HepG2 (cell line): ENCODE measurements around the gene CRYM. TPM values are rescaled to one million over a fixed set of nuclear protein-coding genes. Genes with fewer than 3 reads are reported as not detected.
A peak's percentile ranks its signal among the peaks of the same experiment; 100 is the strongest.

Experiments
- CC2D1A ChIP-seq: sonication (generic); formaldehyde crosslinking; IDR thresholded peaks from 2 replicates; pipeline ENCODE4 v1.8.1; 2023; ENCODE audit warnings: mild to moderate bottlenecking, missing genetic modification reagents
- HIVEP1 ChIP-seq: sonication (generic); formaldehyde crosslinking; IDR thresholded peaks from 2 replicates; pipeline ENCODE4 v1.4.0; 2020; ENCODE audit warnings: mild to moderate bottlenecking, missing genetic modification reagents
- JARID2 ChIP-seq: sonication (generic); formaldehyde crosslinking; IDR thresholded peaks from 2 replicates; pipeline ENCODE4 v1.8.1; 2023; ENCODE audit warnings: missing genetic modification reagents, inconsistent platforms; ENCODE audit not compliant: insufficient replicate concordance
- LCORL ChIP-seq, 2 experiments: fragments of 450-650 bp in 1 of 2; sonication (generic) in 1 of 2; formaldehyde crosslinking in 1 of 2; IDR thresholded peaks; 2 replicates each; pipeline versions ENCODE4 v1.5.0 to v1.6.1; 2017 to 2020; ENCODE audit warnings: antibody characterized with exemption in 1 of 2, missing genetic modification reagents in 1 of 2
- MAZ ChIP-seq, 2 experiments: sonication (generic) in 1 of 2; formaldehyde crosslinking in 1 of 2; IDR thresholded peaks; 2 replicates each; pipeline versions ENCODE4 v1.5.0 to v1.6.1; 2012 to 2020; ENCODE audit warnings: low read depth in 2 of 2, mild to moderate bottlenecking in 2 of 2, borderline replicate concordance in 1 of 2, improper control_type of control experiment in 1 of 2, low read length in 1 of 2, missing genetic modification reagents in 1 of 2, moderate library complexity in 1 of 2
- MXD4 ChIP-seq: IDR thresholded peaks from 2 replicates; pipeline ENCODE4 v1.6.1; 2016; ENCODE audit warnings: mild to moderate bottlenecking, missing biosample characterization, missing genetic modification reagents
- NFYC ChIP-seq: IDR thresholded peaks from 2 replicates; pipeline ENCODE4 v1.6.1; 2016; ENCODE audit warnings: missing genetic modification reagents, missing compliant biosample characterization
- RBM22 ChIP-seq: fragments of 200-400 bp; formaldehyde crosslinking; optimal IDR thresholded peaks from 2 replicates; pipeline ENCODE3; 2017; ENCODE audit warnings: mild to moderate bottlenecking, low read length, moderate library complexity
- SETDB1 ChIP-seq: sonication (generic); formaldehyde crosslinking; IDR thresholded peaks from 2 replicates; pipeline ENCODE4 v1.5.1; 2020; ENCODE audit warnings: missing genetic modification reagents, mild to moderate bottlenecking, borderline replicate concordance
- SIN3B ChIP-seq: fragments of 150-350 bp; IDR thresholded peaks from 2 replicates; pipeline ENCODE4 v1.6.1; 2014; ENCODE audit warnings: low read length
- SP4 ChIP-seq: sonication (generic); formaldehyde crosslinking; IDR thresholded peaks from 2 replicates; pipeline ENCODE4 v1.8.1; 2023; ENCODE audit warnings: mild to moderate bottlenecking, missing genetic modification reagents
- TEAD2 ChIP-seq: sonication (generic); formaldehyde crosslinking; IDR thresholded peaks from 2 replicates; pipeline ENCODE4 v1.9.0; 2021; ENCODE audit warnings: missing genetic modification reagents
- ZNF530 ChIP-seq: sonication (generic); formaldehyde crosslinking; IDR thresholded peaks from 2 replicates; pipeline ENCODE4 v1.5.0; 2020; ENCODE audit warnings: low read depth, mild to moderate bottlenecking, missing genetic modification reagents
- ZNF572 ChIP-seq: sonication (generic); formaldehyde crosslinking; IDR thresholded peaks from 2 replicates; pipeline ENCODE4 v1.5.1; 2020; ENCODE audit warnings: mild to moderate bottlenecking, missing genetic modification reagents
- polyA plus RNA-seq, 8 experiments: library from polyadenylated mRNA; depleted of rRNA in 3 of 8; stranded (reverse) in 7 of 8; unstranded in 1 of 8; fragments of >200 nt; fragmentation: Illumina TruSeq in 4 of 8; extraction: Trizol in 4 of 8; gene quantifications; 2 replicates each; pipeline versions ENCODE4 v1.2.1 to v1.2.3, GENCODE V29; 2011 to 2016; ENCODE audit warnings: low read depth in 4 of 8, missing spikeins in 1 of 8, mixed read lengths in 1 of 8; ENCODE audit not compliant: insufficient read depth in 1 of 8
- total RNA-seq, 5 experiments: library from RNA; depleted of rRNA; stranded (reverse); fragments of >200 nt; fragmentation: Illumina TruSeq; extraction: Trizol; gene quantifications; 2 replicates each; pipeline ENCODE4 v1.2.3, GENCODE V29; 2016; ENCODE audit warnings: low read depth in 1 of 5
- TF ChIP-seq, protein P1 (sequence below): fragments of 450-650 bp; IDR thresholded peaks from 2 replicates; pipeline ENCODE4 v1.6.1; 2017
- TF ChIP-seq, protein P2 (sequence below): sonication (generic); formaldehyde crosslinking; IDR thresholded peaks from 2 replicates; pipeline ENCODE4 v1.9.0; 2021; ENCODE audit warnings: mild to moderate bottlenecking, missing genetic modification reagents
- TF ChIP-seq, protein P3 (sequence below): IDR thresholded peaks from 2 replicates; pipeline ENCODE4 v1.6.1; 2018; ENCODE audit warnings: missing genetic modification reagents

CRYM gene
- total and polyA plus RNA-seq, 2 of the 13 experiments (the other 11 are each of a cell fraction or from before 2014, with no cell fraction given) = 1.9 to 2.2 TPM

DNA sequence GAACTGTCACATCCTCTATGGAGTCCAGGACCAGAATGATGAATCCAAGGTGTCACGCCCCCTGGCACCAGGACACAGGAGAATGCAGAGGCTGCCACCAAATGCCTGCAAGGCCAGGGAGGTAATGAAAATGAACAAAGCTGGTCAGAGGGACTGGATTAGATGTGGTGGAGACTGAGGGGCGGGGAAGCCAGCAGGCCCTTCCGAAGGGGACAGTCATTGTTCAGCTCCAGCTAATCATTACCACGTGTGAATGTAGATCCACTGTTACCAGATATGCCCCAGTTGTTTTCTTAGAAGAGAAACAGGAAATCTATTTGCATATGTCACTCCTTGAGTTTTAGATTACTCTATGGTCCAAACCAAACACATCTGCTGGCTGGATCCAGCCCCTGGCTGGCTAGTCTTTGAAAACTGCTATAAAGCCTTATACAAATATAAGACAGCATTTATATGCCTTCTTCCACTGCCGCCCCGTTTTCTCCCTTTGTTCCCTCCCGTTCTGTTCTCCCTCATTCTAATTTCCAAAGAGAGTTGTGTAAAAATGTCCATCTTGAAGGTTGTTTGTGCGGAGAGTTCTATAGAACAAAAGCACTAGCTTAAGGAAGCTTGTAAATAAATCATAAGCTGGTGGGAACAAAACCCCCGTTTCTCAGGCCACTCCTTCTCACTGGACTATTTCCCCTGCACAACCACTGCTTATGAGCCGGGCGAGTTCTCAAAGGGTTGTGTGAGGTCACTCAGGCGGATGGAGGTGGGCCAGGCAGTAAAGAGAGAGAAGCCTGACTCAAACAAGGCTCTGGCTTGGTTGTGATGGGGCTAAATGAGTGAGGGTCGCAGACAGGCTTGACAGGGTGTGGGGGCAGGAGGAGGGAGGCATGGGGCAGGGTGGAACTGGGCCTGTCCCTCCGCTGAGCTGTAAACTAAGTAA lies 14.2 kb downstream of the CRYM start (continued):
- TF ChIP-seq, protein P1, sequence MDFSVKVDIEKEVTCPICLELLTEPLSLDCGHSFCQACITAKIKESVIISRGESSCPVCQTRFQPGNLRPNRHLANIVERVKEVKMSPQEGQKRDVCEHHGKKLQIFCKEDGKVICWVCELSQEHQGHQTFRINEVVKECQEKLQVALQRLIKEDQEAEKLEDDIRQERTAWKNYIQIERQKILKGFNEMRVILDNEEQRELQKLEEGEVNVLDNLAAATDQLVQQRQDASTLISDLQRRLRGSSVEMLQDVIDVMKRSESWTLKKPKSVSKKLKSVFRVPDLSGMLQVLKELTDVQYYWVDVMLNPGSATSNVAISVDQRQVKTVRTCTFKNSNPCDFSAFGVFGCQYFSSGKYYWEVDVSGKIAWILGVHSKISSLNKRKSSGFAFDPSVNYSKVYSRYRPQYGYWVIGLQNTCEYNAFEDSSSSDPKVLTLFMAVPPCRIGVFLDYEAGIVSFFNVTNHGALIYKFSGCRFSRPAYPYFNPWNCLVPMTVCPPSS = no peak
- TF ChIP-seq HIVEP1 (CRISPR knock-in tag) (peak; percentile 69; the same call in 1 of the 2 replicates), JARID2 (CRISPR knock-in tag) (no peak), LCORL (IDR thresholded peaks at IDR 0.05) (no peak), LCORL (CRISPR knock-in tag; IDR thresholded peaks at IDR 0.05) (no peak), MAZ (IDR thresholded peaks at IDR 0.05; ENCODE audit: borderline replicate concordance, low read depth, low read length) (no peak; the same call in 1 of the 2 replicates), MAZ (CRISPR knock-in tag; IDR thresholded peaks at IDR 0.05; ENCODE audit: low read depth) (0 out of 2 replicates have a peak, but pooled peaks have one; percentile 44), RBM22 (no peak), ZNF530 (CRISPR knock-in tag) (no peak), ZNF572 (CRISPR knock-in tag) (0 out of 2 replicates have a peak, but pooled peaks have one; percentile 1), SIN3B (0 out of 2 replicates have a peak, but pooled peaks have one; percentile 45), TEAD2 (CRISPR knock-in tag) (no peak), SP4 (peak; percentile 42; the same call in 1 of the 2 replicates), NFYC (CRISPR knock-in tag) (peak; percentile 21; the same call in 1 of the 2 replicates), CC2D1A (CRISPR knock-in tag) (0 out of 2 replicates have a peak, but pooled peaks have one; percentile 35), MXD4 (CRISPR knock-in tag) (peak; percentile 82), SETDB1 (CRISPR knock-in tag) (no peak)
- TF ChIP-seq, protein P2, sequence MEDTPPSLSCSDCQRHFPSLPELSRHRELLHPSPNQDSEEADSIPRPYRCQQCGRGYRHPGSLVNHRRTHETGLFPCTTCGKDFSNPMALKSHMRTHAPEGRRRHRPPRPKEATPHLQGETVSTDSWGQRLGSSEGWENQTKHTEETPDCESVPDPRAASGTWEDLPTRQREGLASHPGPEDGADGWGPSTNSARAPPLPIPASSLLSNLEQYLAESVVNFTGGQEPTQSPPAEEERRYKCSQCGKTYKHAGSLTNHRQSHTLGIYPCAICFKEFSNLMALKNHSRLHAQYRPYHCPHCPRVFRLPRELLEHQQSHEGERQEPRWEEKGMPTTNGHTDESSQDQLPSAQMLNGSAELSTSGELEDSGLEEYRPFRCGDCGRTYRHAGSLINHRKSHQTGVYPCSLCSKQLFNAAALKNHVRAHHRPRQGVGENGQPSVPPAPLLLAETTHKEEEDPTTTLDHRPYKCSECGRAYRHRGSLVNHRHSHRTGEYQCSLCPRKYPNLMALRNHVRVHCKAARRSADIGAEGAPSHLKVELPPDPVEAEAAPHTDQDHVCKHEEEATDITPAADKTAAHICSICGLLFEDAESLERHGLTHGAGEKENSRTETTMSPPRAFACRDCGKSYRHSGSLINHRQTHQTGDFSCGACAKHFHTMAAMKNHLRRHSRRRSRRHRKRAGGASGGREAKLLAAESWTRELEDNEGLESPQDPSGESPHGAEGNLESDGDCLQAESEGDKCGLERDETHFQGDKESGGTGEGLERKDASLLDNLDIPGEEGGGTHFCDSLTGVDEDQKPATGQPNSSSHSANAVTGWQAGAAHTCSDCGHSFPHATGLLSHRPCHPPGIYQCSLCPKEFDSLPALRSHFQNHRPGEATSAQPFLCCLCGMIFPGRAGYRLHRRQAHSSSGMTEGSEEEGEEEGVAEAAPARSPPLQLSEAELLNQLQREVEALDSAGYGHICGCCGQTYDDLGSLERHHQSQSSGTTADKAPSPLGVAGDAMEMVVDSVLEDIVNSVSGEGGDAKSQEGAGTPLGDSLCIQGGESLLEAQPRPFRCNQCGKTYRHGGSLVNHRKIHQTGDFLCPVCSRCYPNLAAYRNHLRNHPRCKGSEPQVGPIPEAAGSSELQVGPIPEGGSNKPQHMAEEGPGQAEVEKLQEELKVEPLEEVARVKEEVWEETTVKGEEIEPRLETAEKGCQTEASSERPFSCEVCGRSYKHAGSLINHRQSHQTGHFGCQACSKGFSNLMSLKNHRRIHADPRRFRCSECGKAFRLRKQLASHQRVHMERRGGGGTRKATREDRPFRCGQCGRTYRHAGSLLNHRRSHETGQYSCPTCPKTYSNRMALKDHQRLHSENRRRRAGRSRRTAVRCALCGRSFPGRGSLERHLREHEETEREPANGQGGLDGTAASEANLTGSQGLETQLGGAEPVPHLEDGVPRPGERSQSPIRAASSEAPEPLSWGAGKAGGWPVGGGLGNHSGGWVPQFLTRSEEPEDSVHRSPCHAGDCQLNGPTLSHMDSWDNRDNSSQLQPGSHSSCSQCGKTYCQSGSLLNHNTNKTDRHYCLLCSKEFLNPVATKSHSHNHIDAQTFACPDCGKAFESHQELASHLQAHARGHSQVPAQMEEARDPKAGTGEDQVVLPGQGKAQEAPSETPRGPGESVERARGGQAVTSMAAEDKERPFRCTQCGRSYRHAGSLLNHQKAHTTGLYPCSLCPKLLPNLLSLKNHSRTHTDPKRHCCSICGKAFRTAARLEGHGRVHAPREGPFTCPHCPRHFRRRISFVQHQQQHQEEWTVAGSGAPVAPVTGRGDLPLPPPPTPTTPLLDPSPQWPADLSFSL (CRISPR knock-in tag) = peak; percentile 44; the same call in 1 of the 2 replicates
- TF ChIP-seq, protein P3, sequence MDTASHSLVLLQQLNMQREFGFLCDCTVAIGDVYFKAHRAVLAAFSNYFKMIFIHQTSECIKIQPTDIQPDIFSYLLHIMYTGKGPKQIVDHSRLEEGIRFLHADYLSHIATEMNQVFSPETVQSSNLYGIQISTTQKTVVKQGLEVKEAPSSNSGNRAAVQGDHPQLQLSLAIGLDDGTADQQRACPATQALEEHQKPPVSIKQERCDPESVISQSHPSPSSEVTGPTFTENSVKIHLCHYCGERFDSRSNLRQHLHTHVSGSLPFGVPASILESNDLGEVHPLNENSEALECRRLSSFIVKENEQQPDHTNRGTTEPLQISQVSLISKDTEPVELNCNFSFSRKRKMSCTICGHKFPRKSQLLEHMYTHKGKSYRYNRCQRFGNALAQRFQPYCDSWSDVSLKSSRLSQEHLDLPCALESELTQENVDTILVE (CRISPR knock-in tag) = no peak
